GM18951 (cell line): ENCODE results near the gene BEST3.
"Not testable (repeated sequence)": the region's sequence is repeated elsewhere in the genome, so short reads cannot be mapped to it uniquely, and the experiment has no call there.

Experiments used
- POLR2A ChIP-seq: IDR thresholded peaks from 4 replicates; pipeline ENCODE4 v1.6.1; 2011; ENCODE audit warnings: mild to moderate bottlenecking; ENCODE audit not compliant: insufficient read length, insufficient read depth; ENCODE audit errors: extremely low read depth
- in situ Hi-C: fragments of 300-500 bp; cut with MboI; formaldehyde crosslinking; loops from one replicate; pipeline ENCODE4 v1.12.0; 2022; ENCODE audit warnings: low sequenced_read_pairs, mixed read lengths, inconsistent platforms; ENCODE audit not compliant: unreplicated experiment

The BEST3 gene

GRCh38 chr12:69679119-69679518 lies 20.0 kb downstream of the BEST3 start:
- no peak for TF ChIP-seq POLR2A
- in situ Hi-C loops = no loop called here

- in situ Hi-C loops = no loop called here
Observed at GRCh38 chr12:69676257-69677012, 22.7 kb downstream of the BEST3 start.

GRCh38 chr12:69672195-69672594 lies 26.9 kb downstream of the BEST3 start:
- TF ChIP-seq POLR2A = no peak
- in situ Hi-C loops = no loop called here

More at GRCh38 chr12:69676257-69677012, 22.7 kb downstream of the BEST3 start:
- TF ChIP-seq POLR2A = no peak

- in situ Hi-C loops = no loop called here
Observed at GRCh38 chr12:69671597-69671996, 27.5 kb downstream of the BEST3 start.

DNA sequence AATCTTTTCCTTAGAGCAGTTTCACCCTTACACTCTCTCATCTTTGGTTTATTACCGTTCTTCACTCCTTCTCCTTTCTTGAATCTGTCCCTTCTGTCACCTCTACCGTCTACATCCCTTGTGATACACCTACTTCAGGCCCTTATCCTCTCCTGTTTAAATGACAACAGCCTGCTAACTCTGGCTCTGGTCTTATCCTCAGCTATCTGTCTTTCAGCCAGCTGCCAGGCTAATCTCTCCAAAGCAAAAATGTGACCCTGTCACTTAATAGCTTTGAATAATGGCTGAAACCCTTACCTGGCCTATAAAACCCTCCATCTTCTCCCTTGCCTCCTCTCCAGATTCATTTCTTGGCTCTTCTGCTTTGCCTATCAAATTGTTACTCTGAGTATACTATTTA lies 32.3 kb downstream of the BEST3 start:
- in situ Hi-C loops = no loop called here
- no peak for TF ChIP-seq POLR2A

More at GRCh38 chr12:69671597-69671996, 27.5 kb downstream of the BEST3 start:
- no peak for TF ChIP-seq POLR2A

GRCh38 chr12:69664930-69665377 lies 34.1 kb downstream of the BEST3 start:
- in situ Hi-C loops = not testable (repeated sequence)

- in situ Hi-C loops = no loop called here
Observed at GRCh38 chr12:69663726-69664125, 35.4 kb downstream of the BEST3 start.

GRCh38 chr12:69662764-69663163 lies 36.3 kb downstream of the BEST3 start:
- TF ChIP-seq POLR2A = no peak
- in situ Hi-C loops = no loop called here

More at GRCh38 chr12:69663726-69664125, 35.4 kb downstream of the BEST3 start:
- TF ChIP-seq POLR2A = no peak

DNA sequence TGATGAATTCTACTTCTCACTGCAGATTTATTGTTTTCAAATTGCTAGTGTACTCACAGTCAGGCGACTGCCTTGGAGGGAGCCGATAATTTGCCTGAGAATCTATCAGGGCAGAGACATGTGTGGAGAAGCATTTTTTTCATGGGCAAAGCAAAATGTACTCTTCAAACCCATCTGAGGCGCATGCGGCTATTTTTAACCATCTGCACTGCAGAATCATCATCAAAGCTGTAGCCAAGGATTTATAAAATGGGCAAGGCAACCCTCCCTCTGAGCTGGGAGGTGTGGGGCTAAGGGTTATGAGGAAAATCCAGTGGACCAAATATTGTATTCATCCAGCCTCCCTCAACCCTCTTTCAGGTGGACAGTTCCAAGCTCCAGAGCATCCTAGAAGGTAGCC lies 37.7 kb downstream of the BEST3 start:
- in situ Hi-C loops = no loop called here
- TF ChIP-seq POLR2A = no peak

- no peak for TF ChIP-seq POLR2A
- in situ Hi-C loops = no loop called here
Observed at GRCh38 chr12:69660164-69660863, 38.8 kb downstream of the BEST3 start.

DNA sequence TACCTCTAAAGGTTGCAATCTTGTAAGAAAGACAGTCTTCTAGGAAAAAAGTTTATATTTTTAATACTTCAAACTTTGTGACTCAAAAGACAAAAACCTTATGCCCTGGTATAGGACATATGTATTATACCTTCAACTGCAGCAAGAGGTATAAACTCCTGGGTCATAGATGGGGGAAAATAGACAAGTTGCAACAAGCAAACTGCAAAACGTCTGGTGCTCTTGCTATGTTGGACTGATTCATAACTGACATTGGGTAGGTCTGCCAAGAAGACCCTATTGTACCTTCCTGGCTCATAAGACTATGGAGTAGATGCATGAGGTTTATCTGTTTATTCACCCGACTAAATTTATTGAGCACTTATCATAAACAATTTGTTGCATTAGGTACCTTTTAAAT lies 40.9 kb downstream of the BEST3 start:
- in situ Hi-C loops = no loop called here
- TF ChIP-seq POLR2A = no peak

- no peak for TF ChIP-seq POLR2A
- in situ Hi-C loops = no loop called here
Observed at GRCh38 chr12:69657376-69658137, 41.5 kb downstream of the BEST3 start.

GRCh38 chr12:69655616-69656340 lies 43.3 kb downstream of the BEST3 start:
- TF ChIP-seq POLR2A = no peak
- in situ Hi-C loops = no loop called here
